ENCODE measurements around the gene DIAPH3.

The DIAPH3 gene

GRCh38 chr13:59873856-59874255 lies 289.9 kb downstream of the DIAPH3 start:
- DNase-seq (ENCODE audit: low read depth, low spot score) = no peak

DNA sequence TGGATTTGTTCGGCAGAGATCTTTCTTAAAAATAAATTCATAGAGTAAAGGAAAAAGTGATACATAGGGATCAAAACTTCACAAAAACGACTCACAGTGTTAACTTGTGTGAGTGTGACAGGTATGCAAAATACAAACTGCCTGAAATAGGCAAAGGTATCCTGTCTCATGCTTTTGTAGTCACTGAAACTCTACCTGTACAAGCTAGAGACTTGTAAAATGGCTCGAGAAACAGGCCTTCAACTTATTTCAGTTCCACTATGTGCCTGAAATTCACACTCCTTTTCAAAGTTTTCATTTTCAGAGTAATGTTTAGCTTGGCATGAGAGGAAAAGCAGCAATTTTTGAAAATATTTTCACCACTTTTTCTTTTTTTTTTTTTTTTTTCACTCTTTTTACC lies 290.4 kb downstream of the DIAPH3 start:
- DNase-seq (ENCODE audit: low read depth, low spot score) = no peak

- no peak for DNase-seq (ENCODE audit: low read depth, low spot score)
Measured at GRCh38 chr13:59867867-59868266, 295.9 kb downstream of the DIAPH3 start.

DNA sequence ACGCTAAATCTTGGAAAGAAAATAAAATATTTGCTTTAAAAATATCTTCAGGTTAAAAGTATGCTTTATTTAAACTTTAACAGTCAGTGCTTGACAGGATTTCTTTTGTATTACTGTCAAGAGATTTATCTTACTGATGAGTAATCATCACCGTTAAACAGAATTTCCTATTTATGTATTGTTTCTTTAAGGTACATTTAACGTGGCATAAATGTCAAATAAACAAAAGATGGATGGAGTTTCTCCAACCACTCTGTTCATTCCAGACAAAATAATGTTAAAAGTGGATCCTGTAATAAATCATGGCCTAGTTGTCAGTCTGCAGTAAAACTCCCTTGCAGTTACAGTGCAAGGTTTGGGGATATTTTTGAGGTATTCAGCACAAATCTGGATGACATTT lies 298.3 kb downstream of the DIAPH3 start:
- DNase-seq (ENCODE audit: low read depth, low spot score) = no peak

DNA sequence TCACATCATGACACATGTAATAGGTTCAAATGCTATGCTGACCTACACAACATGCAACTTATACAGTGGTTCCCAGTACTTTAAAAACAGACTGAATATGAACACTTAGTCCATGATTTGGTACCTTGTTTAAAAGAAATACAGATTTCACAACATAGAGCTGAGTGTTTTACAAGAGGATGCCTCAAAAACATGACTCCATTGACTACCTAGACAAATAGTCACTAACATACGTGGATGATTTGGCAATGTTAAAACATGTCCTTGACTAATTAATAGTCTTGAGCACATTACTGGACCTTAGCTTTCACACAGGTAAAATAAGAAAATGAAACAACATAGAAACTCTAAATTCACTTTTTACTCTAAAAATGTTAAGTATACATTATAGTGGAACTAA lies 300.1 kb downstream of the DIAPH3 start:
- DNase-seq (ENCODE audit: low read depth, low spot score) = no peak

- DNase-seq (ENCODE audit: low read depth, low spot score) = no peak
Measured at GRCh38 chr13:59861676-59862075, 302.1 kb downstream of the DIAPH3 start.

DNA sequence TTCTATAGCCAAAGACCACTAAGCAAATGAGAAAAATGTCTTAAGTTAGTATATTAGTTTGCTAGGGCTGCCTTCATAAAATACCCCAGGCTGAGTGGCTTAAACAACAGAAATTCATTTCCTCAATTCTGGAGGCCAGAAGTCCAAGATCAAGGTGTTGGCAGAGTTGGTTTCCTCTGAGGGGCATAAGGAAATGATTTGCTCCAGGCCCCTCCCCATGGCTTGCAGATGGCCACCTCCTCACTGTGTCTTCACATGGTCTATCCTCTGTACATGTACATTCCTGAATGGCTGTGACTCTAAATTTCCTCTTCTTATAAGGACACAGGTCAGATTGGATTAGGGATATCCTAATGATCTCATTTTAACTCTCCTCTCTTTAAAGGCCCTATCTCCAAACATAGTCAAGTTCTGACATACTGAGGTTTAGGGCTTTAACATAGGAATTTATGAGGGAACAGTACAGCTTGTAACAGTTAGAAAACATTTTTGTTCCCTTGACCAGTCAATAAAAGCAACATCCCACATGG lies 307.4 kb downstream of the DIAPH3 start:
- DNase-seq (ENCODE audit: low read depth, low spot score) = no peak

DNA sequence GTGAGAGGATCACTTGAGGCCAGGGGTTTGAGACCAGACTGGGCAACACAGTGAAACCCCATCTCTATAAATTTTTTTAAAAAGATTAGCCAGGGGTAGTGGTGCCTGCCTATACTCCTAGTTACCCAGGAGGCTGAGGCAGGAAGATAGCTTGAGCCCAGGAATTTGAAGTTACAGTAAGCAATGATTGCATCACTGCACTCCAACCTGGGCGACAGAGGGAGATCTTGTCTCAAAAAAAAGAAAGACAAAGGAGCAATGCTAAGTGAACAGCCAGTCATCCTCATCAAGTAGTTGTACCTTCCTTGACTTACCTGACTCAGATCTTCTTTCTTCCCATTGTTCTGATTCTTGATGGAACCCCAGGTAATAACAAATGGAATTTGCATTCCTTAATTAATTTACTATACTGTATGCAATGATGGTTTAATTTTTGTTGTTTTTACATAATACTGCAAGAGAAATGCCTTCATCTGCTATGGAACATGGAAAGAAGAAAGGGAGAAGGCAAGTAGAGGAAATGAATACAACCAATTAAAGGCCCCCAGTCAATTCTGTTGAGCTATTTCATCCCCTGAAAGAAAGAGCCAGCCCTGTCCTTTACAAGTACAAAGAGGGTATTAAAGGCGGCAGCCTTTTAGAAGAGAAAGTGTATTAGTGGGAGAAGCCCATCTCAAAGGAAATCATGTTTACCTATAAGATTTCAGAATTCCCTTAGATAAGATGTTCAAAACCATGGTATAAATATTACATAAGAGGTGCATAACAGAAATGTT lies 316.7 kb downstream of the DIAPH3 start:
- no peak for DNase-seq (ENCODE audit: low read depth, low spot score)

DNA sequence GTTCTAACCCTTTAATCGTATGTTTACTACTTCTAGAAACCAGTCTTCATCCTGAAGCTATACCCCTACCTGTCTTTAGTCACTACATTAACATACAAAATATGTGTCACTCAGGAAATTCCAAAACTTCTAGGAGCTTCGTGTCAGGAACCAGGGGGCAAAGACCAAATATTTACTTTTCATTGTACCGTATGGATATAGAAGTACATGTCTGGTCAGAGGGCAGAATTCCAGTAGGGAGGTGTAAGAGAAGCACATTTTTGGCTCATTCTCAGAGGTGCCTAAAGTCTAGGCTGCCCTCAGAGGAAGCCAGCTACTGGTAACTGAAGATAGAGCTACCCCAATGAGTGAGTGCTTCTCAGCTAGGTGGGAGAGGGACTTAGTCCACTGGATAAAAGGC lies 320.7 kb downstream of the DIAPH3 start:
- no peak for DNase-seq (ENCODE audit: low read depth, low spot score)

DNA sequence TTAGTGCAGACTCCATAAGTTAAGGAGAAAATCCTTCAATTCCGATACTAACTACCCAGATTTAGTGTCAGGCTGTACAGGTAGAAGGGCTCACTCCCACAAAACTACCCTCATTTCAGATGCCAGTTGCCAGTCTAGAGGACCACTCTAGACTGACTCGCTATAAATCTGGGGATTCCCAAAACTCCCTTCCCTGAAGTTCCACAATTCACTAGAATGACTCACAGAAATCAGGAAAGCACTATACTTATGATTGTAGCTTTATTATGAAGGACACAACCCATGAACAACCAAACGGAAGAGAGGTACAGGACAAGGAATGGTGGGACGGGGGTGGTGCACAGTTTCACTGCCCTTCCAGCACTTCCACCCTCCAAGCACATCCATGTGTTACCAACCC lies 321.2 kb downstream of the DIAPH3 start:
- no peak for DNase-seq (ENCODE audit: low read depth, low spot score)

DNA sequence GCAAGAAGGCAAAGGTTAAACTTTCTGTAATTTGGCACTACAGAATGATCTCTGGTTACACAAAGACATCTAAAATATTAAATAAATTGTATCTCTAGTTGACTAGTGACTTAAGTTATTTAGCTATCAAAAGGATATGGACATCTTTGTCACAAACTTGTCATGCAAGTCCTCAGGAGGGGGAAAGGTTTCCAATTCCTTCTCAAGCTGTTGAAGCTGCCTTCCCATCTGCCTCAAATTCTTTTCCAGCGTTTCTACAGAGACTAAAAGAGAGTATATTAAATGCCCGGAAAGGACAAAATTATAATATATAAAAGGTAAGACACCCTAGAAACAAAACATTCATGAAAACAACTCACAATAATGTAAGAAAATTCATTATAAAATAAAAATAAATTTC lies 324.5 kb downstream of the DIAPH3 start:
- DNase-seq (ENCODE audit: low read depth, low spot score) = no peak

- no peak for DNase-seq (ENCODE audit: low read depth, low spot score)
Measured at GRCh38 chr13:59837101-59837500, 326.6 kb downstream of the DIAPH3 start.

- DNase-seq (ENCODE audit: low read depth, low spot score) = no peak
Measured at GRCh38 chr13:59835569-59835968, 328.2 kb downstream of the DIAPH3 start.

DNA sequence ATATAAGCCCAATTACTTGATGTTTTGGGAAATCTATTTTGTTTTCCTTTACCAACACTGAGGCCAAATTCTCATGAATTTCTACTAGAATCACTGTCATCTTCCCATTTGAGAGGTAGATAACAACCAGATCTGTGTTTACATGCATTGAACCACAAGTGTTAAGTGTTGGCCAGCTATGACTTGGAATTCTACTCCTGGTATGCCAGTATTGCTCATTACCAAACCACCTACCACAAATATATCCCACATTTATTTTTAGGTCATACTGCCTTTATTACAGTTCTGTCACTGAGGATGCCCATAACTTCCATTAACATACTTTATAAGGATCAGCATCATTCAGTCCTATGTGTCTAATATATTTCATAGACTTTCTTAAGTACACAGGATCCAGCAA lies 328.9 kb downstream of the DIAPH3 start:
- DNase-seq (ENCODE audit: low read depth, low spot score) = no peak

DNA sequence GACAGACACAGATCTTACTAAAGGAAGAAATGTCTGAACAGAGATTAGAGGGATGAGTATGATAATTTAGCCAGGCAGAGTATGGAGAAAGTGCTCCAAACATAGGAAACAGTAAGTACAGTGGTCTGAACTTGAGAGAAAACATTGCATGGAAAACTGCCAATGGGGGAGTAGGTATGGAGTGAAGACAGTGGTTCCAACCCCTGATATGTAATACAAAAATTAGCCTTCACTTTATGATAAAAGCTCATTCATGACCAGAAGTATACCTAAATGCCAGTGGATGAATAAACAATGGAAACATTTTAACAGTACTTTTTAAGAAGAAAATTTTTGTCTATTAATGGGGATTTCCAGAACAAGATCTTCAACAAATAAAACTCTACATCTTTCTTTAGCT lies 334.0 kb downstream of the DIAPH3 start:
- DNase-seq (ENCODE audit: low read depth, low spot score) = no peak

DNA sequence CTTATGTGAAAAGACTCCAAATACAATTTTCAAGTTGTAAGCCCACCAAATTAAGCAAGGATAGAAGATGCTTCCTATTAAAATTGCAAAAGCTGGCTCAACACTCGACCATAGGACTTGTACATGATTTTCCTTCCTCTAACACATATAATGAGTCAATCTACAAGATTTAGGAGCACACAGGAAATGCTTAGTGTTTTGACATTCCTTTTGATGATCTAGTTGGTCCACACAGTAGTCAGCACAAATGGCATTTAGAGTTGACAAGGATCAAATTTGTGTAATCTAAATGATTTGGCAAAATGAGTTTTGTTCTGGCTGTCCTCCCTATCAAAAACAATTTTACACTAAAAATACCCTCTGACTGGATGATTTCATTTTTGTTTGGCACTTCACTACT lies 340.2 kb downstream of the DIAPH3 start:
- no peak for DNase-seq (ENCODE audit: low read depth, low spot score)

- DNase-seq (ENCODE audit: low read depth, low spot score) = no peak
Measured at GRCh38 chr13:59809564-59809963, 354.2 kb downstream of the DIAPH3 start.

DNA sequence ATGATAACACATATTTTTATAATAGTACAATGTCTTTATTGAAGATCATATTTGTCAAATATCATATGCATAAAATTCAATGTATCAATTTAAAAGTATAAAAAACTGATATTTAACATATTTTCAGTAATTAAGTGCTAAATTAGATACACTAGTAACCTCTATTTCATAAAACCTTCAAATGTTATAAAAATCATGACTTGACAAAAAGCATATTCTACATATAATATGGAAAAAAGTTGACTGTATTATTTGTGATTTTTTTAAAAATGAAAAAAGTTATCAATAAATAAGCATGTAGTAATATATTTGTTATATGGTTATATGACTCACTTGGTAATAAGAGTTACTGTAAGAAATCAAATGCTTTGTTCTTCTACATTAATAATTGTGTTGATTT lies 356.9 kb downstream of the DIAPH3 start:
- no peak for DNase-seq (ENCODE audit: low read depth, low spot score)

DNA sequence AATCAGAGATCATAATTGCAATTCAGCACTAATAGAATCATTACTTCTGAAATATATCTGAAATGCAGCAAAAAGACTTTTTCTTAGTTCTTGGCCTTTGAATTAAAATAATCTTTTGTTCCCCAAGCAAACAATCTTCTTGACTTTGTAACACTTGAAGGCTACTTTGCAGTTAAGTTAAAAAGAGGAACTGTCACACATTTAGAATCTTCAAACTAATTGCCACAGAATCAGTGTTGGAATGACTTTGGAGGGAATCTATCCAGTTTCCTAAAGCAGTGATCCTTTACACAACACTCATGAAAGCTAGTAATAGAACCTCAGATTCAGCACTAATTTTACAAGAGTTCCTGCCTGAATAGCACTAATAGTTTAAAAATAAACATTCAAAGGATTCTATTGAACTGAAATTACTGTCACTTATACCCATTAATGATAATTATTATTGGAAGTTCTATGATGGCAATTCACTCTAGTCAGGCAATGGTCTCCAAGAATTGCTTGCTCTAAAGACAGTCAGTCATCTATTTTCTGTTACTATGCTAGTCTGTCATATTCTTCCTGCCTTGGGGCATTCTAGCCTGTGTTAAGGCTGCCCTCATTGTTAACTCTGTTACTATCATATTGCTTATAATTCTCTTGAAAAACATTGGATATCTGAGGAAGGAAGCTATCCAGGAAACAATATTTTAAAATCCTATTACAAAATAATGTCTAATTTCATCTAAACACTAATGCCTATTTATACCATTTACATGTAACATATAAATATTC lies 362.4 kb downstream of the DIAPH3 start:
- DNase-seq (ENCODE audit: low read depth, low spot score) = no peak

DNA sequence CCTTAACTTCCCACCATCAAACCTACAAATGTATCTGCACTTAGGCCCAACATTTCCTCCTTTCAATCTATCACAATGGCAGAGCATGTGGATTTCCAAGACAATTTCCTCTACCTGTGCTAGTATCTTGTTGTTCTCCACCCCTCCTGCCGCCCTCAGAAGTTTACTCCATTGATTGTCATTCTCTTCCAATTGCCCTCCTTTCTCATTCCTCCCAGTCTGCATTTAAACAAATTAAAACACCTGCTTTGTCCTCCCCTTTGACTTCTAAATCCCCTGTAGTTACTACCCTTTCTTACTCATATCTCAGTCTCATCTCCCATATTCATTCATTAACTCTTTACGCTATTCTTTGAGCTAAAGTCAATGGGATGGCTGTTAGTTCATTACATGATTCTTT lies 370.6 kb downstream of the DIAPH3 start:
- DNase-seq (ENCODE audit: low read depth, low spot score) = peak; percentile 54

DNA sequence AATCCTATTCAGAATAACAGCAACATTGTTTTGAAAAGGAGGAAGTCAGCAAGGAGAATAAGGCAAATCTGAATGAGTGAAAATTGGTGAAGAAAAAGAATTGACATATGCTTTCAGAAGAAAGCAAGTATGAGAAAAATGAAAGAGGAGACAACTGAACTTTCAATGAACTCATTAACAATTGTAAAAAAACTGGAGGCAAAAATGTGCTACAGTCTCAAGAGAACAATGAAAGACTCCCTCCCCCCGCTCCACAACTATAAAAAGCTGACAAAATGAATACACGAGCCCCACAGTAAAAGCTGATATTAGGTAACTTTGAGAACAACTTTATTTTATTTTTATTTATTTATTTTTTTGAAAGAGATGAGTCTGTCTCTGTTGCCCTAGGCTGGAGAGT lies 373.1 kb downstream of the DIAPH3 start:
- DNase-seq (ENCODE audit: low read depth, low spot score) = no peak

- DNase-seq (ENCODE audit: low read depth, low spot score) = no peak
Measured at GRCh38 chr13:59789558-59789957, 374.2 kb downstream of the DIAPH3 start.

DNA sequence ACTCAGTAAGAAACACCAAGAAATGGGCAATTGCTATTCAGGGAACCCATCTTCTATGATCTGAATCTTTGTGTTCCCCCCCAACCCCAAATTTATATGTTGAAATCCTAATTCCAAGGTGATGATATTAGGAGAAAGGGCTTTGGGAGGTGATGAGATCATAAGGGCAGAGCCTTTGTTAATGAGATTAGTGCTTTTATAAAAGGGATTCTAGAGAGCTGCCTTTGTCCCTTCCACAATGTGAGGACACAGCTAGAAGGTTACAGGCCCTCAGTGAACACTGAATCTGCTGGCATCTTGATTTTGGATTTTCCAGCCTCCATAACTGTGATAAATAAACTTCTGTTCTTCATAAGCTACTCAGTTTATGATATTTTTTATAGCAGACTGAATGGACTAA lies 376.0 kb downstream of the DIAPH3 start:
- no peak for DNase-seq (ENCODE audit: low read depth, low spot score)

Data from iPS DF 19.7 (cell line).